HG03280 (cell line): ENCODE measurements around the gene SNX2.
"Not testable (repeated sequence)": the region's sequence is repeated elsewhere in the genome, so short reads cannot be mapped to it uniquely, and the experiment has no call there.

ENCODE experiments used
- ATAC-seq: cut with Tn5 transposase; IDR thresholded peaks from one replicate; pipeline ENCODE4 v1.9.1; 2021; ENCODE audit warnings: mild to moderate bottlenecking, moderate library complexity; ENCODE audit not compliant: unreplicated experiment

The SNX2 gene

GRCh38 chr5:122842016-122842580 is 67.2 kb downstream of the SNX2 start:
- ATAC-seq = no peak

- peak; percentile 5 for ATAC-seq
These were observed 69.4 kb downstream of the SNX2 start for GRCh38 chr5:122844136-122844909.

- peak; percentile 56 for ATAC-seq
These were observed 70.0 kb downstream of the SNX2 start for GRCh38 chr5:122844910-122845228.

GRCh38 chr5:122845229-122846050 is 70.6 kb downstream of the SNX2 start, which contains the start of gene SNX24:
TSS of gene SNX24 (plus strand) at chr5:122845613. CDS start at chr5:122845634, 21 bp downstream.
- peak; percentile 84 for ATAC-seq

GRCh38 chr5:122846051-122846550 is 71.2 kb downstream of the SNX2 start:
- ATAC-seq = no peak

- no peak for ATAC-seq
These were observed 72.8 kb downstream of the SNX2 start for GRCh38 chr5:122847687-122848081.

GRCh38 chr5:122849771-122850170 is 74.9 kb downstream of the SNX2 start:
- no peak for ATAC-seq

- ATAC-seq = not testable (repeated sequence)
These were observed 82.7 kb downstream of the SNX2 start for GRCh38 chr5:122857538-122857937.

GRCh38 chr5:122858451-122858850 is 83.6 kb downstream of the SNX2 start:
- ATAC-seq = no peak

- no peak for ATAC-seq
These were observed 88.4 kb downstream of the SNX2 start for GRCh38 chr5:122863240-122863639.

- ATAC-seq = no peak
These were observed 88.8 kb downstream of the SNX2 start for GRCh38 chr5:122863721-122864120.

GRCh38 chr5:122864400-122864799 is 89.5 kb downstream of the SNX2 start:
- ATAC-seq = no peak

- no peak for ATAC-seq
These were observed 90.0 kb downstream of the SNX2 start for GRCh38 chr5:122864842-122865241.

GRCh38 chr5:122870219-122870856 is 95.5 kb downstream of the SNX2 start:
- no peak for ATAC-seq

GRCh38 chr5:122871661-122872060 is 96.8 kb downstream of the SNX2 start:
- ATAC-seq = no peak

- no peak for ATAC-seq
These were observed 99.4 kb downstream of the SNX2 start for GRCh38 chr5:122874179-122874875.

GRCh38 chr5:122877518-122877917 is 102.6 kb downstream of the SNX2 start:
- no peak for ATAC-seq

GRCh38 chr5:122879076-122879475 is 104.2 kb downstream of the SNX2 start:
- ATAC-seq = no peak
